Measurements from ENCODE around the gene OR1J2.

The OR1J2 gene

DNA sequence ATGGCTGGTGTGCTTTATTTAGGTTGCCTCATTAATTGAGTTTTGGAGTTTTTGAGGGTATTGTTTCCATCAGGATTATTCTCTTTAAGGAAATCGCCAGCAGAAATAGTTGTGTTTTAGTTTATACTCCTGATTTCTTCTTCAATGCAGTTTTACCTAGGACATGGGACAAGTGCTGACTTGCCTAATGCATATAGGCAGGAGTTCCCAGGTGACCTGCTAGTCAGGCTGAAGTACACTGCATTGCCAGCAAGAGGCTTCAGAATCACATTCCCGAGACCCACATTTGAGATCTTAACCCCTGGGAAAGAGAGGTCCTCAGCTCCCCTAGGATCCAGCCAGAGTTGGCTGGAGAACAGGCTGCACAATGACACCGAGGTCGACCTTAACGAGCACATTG is 40.8 kb downstream of the OR1J2 start:
- DNase-seq (ENCODE audit: low spot score), result no peak

DNA sequence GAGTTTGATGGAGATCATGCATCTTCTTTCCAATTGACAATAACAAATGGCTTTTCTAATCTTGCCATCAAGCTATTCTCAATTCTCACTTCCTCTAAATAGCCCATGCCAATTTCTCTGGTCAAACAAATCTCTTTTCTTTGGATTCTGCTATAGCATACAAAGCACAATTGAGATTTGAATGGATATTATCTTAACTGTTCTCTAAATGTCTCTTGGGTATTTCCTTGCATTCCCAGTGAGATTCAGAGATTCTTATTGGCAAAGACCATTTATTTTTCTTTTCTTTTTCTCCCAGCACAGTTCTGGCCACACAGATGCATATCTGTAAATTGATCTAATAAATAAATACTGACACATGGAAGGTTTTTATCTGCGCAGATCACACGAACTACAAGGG is 42.2 kb downstream of the OR1J2 start, which contains the start of gene OR1N2:
OR1N2 (plus strand) TSS at position 301 of the 400 bp plus-strand sequence. CDS start 100 bp downstream, outside the sequence.
- DNase-seq (ENCODE audit: low spot score), result no peak

Data from CD4-positive, alpha-beta T cell treated with Interleukin-2 at 100 ng/mL for 4 hours (primary cell).